PFSK-1 (cell line): ENCODE measurements around the gene HIPK2.

Experiments used
- FOXP2 ChIP-seq: optimal IDR thresholded peaks from 2 replicates; pipeline ENCODE3; 2011; ENCODE audit warnings: borderline replicate concordance, control low read depth, inconsistent platforms; ENCODE audit not compliant: insufficient read depth; ENCODE audit errors: extremely low read length, extremely low read depth
- POLR2AphosphoS5 ChIP-seq: IDR thresholded peaks from 2 replicates; pipeline ENCODE4 v1.6.1; 2012; ENCODE audit warnings: low read depth, mild to moderate bottlenecking, control low read depth, low read length, moderate library complexity
- TAF1 ChIP-seq: IDR thresholded peaks from 2 replicates; pipeline ENCODE4 v1.6.1; 2012; ENCODE audit warnings: low read length, control low read depth, borderline replicate concordance; ENCODE audit not compliant: insufficient read depth
- TF ChIP-seq, protein P1 (sequence below), 2 experiments: IDR thresholded peaks; 2 replicates each; pipeline versions ENCODE4 v1.6.1 to v1.8.0; 2011 to 2012; ENCODE audit warnings: low read depth in 2 of 2, low read length in 2 of 2, control low read depth in 1 of 2, inconsistent platforms in 1 of 2, mild to moderate bottlenecking in 1 of 2, moderate library complexity in 1 of 2; ENCODE audit not compliant: insufficient read depth in 1 of 2

DNA sequence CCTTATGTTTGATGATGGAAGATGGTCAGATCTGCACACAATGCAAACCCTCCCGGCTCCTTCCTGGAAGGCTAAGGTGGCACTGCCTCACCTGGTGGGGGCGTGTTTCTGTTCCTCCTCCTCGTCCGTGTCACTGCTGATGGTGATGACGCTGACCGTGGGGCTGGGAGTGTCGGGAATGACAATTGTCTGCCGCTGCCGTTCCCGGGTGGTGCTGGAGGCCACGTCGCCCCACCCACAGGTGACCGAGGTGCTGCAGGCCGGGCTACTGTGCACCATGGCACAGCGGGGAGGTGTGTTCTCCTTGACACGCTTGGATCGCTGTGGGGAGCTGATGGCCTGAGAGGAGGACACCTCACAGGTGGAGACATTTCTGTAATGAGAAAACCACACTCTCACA lies 181.2 kb downstream of the HIPK2 start:
- no peak for TF ChIP-seq POLR2AphosphoS5
- TF ChIP-seq, protein P1, sequence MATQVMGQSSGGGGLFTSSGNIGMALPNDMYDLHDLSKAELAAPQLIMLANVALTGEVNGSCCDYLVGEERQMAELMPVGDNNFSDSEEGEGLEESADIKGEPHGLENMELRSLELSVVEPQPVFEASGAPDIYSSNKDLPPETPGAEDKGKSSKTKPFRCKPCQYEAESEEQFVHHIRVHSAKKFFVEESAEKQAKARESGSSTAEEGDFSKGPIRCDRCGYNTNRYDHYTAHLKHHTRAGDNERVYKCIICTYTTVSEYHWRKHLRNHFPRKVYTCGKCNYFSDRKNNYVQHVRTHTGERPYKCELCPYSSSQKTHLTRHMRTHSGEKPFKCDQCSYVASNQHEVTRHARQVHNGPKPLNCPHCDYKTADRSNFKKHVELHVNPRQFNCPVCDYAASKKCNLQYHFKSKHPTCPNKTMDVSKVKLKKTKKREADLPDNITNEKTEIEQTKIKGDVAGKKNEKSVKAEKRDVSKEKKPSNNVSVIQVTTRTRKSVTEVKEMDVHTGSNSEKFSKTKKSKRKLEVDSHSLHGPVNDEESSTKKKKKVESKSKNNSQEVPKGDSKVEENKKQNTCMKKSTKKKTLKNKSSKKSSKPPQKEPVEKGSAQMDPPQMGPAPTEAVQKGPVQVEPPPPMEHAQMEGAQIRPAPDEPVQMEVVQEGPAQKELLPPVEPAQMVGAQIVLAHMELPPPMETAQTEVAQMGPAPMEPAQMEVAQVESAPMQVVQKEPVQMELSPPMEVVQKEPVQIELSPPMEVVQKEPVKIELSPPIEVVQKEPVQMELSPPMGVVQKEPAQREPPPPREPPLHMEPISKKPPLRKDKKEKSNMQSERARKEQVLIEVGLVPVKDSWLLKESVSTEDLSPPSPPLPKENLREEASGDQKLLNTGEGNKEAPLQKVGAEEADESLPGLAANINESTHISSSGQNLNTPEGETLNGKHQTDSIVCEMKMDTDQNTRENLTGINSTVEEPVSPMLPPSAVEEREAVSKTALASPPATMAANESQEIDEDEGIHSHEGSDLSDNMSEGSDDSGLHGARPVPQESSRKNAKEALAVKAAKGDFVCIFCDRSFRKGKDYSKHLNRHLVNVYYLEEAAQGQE (IDR thresholded peaks at IDR 0.05; ENCODE audit: insufficient read depth in 1 of 2, low read depth in 2 of 2, low read length in 2 of 2) = no peak
- no peak for TF ChIP-seq TAF1
- TF ChIP-seq FOXP2 = no peak
